NCI-H1436 treated with DMSO at 0.1 percent for 48 hours (cell line): ENCODE data around the gene GOLGA8S.
"Not testable (repeated sequence)": the region's sequence is repeated elsewhere in the genome, so short reads cannot be mapped to it uniquely, and the experiment has no call there.

Experiments
- DNase-seq: peaks from one replicate; lab custom pipeline; 2025; lab: John Stamatoyannopoulos, UW

Gene GOLGA8S

DNA sequence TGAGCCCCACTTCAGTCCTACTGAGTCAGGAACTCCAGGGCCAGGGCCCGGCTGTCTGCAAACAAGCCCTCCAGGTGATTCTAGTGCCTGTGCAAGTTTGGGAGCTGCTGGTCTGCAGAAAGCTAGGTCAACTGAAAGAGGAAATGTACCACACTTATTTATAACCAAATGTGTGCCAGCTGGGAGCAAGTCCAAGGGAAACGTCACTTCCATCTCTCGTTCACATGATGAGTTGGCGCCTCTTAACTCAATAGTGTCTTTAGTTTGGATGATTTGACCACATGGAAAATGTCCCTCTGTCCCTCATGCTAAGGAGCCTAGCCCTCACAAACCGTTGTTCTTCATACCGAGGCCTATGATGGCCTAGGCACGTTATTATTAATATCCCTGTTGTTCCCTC, 43.2 kb downstream of the GOLGA8S start:
- no peak for DNase-seq

GRCh38 chr15:23398357-23398756, 43.8 kb downstream of the GOLGA8S start:
- not testable (repeated sequence) for DNase-seq

DNA sequence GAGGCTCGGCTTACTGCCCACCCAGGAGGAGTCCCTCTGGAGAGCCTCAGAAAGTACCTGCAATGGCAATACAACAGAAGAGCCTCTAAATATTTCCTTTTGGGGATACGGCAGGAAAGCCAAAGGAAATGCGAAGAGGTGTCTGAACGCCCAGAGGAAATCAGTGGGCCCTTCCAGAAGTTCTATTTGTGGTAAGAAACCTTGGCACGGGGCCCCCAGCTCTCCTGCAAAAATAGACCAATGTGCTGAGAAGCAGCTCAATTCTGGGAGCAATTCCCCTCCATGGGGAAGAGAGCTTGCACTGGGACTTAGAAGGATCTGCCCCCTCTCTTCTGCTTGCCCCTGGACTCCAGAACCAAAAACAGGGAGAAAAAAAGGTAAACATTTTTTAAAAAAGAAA, 44.7 kb downstream of the GOLGA8S start:
- DNase-seq = not testable (repeated sequence)

- DNase-seq = no peak
These were observed 47.1 kb downstream of the GOLGA8S start for GRCh38 chr15:23401627-23402026.

GRCh38 chr15:23402140-23402539, 47.6 kb downstream of the GOLGA8S start:
- no peak for DNase-seq

DNA sequence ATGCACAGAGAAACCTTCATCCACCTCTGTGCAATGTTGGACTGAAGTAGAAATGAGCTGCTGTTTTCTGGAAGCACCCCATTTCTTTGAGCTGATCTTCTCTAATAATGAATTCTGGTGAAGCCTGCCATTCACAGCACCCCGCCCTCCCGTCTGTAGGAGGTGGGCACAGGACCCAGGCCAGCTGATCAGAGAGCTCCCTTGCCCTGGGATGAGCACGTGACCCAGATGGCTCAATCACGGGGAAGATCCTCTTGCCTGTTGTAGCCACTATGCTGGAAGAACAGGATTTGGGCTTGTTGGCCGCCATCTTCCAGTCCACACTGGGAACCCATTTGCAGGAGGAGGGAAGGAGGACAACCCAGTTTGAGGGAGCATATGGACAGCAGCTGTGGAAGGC, 48.0 kb downstream of the GOLGA8S start:
- no peak for DNase-seq

DNA sequence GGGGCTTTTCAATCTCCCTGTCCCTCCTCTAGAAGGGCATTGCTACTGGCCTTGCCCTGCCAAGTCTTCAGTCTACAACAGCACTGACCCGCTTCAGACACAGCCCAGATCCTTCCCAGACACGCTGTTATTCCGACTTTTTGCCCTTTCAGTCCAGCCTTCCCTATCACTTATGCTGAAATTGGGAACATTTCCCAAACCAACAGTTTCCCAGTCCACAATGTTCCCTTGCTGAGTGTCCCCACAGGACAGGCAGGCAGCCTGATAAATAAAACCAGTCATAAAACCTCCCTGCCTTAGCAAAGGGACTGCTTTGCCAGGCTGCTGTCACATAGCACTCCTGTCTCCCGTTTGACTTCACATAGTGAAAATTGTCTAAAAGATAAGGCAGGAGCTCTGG, 49.0 kb downstream of the GOLGA8S start:
- DNase-seq = no peak

DNA sequence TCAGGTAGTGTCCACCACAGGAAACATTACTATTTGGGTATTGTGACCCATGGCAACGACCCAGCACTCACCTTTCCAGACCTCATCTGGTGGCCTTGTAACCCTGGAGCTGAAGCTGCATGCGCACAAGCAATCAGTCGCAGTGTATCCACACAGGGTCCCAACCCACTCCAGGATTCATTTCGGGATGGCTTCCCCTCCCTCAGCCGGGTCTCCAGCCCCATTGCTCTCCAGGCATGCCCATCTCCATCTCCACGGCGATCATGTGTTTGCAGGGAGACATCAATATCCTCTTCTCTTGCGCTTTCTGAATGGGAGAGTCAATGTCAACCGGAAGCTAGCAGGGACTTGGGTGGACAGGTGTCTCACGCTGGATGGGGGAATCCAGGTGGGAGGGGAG, 57.3 kb downstream of the GOLGA8S start:
- no peak for DNase-seq

DNA sequence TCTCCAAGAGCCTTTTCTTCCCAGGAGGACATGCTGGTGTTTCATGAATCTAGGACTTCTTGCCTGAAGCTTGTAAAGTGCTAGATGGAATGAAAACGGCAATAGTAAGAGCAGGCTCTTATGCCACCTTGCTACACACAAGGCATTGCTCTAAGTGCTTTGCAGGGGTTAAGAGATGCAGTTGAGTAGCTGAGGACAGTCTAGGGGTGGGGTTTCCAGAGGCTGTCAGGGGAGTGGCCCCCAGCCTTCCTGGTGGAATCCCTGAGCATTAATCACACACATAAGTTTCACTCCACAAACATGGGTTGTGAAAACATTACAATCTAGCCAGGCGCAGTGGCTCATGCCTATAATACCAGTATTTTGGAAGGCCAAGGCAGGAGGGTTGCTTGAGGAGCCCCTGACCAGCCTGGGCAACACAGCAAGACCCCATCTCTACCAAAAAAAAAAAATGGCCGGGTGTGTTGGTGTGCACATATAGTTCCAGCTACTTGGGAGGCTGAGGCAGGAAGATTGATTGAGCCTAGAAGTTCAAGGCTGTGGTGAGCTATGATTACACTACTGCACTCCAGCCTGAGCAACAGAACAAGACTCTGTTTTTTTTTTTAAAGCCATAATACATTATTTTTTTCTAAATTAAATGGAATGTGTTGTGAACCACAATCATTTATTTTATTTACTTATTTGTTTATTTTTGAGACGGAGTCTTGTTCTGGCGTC, 58.5 kb downstream of the GOLGA8S start:
- DNase-seq = not testable (repeated sequence)
